GM21529 (cell line): ENCODE data around the gene FBN3.
"Not testable (repeated sequence)": the region's sequence is repeated elsewhere in the genome, so short reads cannot be mapped to it uniquely, and the experiment has no call there.

Experiments used
- ATAC-seq: cut with Tn5 transposase; IDR thresholded peaks from one replicate; pipeline ENCODE4 v1.9.1; 2021; ENCODE audit not compliant: unreplicated experiment

The FBN3 gene

DNA sequence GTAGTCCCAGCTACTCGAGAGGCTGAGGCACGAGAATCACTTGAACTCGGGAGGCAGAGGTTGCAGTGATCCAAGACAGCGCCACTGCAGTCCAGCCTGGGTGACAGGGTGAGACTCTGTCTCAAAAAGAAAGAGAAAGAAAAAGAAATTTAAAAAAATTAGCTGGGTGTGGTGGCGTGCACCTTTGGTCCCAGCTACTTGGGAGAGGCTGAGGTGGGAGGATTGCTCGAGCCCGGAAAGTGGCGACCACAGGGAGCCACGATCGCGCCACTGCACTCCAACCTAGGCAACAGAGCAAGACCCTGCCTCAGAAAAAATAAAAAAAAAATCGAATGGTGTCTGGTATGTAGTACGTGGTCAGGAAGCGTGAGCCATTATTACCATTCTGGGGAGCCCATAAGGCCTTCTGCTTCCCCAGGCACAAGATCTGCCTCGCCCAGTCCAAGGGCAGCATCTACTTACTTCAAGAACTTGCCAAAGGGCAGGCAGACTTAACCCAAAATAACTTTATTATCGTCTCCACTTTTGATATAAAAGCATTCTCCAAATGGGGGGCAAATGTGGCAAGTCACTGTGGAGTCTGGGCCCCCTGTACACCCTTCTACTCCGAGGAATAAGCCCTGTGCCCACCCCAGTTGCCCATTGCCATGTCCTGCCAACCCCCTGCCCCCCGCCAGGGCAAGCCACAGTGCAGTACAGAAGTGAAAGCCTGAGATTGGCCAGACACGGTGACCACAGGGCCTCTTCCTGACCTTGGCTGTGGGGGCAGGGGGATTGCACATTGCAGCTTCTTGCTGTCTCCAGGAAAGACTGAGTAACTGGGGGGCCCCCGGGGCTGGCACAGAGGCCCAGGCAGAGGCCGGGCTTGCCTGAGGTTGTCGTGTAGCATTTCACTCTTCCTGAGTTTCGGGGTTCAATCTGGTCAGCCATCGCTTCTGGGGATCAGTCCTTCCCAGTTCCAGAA lies 84.2 kb downstream of the FBN3 start:
- no peak for ATAC-seq

- no peak for ATAC-seq
Observed at GRCh38 chr19:8057545-8058270, 91.7 kb downstream of the FBN3 start.

- ATAC-seq, result no peak
Observed at GRCh38 chr19:8056533-8056932, 92.9 kb downstream of the FBN3 start.

DNA sequence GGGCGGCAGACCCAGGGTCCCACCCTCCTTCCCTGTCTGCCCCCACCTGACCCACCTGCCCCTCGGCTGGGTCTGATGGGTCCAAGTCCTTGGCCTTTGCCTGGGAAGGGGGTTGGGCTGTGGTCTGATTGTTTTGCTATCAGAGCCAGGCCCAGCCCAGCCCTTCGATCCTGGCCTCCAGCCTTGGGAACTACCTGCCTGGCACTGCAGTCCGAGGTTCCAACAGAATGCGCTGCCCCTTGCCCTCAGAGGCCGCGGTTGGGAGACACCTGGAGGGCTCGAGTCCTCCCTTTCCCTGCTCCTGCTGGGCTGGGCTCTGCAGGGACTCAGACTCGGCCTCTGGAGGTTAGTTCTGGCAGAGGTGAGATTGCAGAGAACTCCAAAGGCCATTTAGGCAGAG lies 95.2 kb downstream of the FBN3 start:
- ATAC-seq, result no peak

DNA sequence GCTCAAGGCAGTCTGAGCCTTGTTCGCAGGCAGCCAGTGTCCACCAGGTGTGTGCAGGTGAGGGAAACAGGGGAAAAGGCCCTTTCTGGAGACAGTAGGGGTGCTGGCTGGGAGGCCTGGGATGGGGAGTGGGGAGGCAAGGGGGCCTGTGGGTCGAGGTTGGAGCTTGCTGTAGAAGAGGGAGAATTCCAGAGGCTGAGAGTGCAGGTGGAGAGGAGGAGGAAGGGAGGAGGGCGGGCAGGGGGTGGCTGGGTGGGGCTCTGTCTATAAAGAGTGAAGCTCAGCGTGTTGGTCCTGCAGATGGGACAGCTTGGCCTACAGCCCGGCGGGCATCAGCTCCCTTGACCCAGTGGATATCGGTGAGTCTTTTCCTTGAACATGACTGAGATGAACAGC lies 96.9 kb downstream of the FBN3 start, which contains the start of gene CCL25:
Gene CCL25 (plus strand): TSS at position 297 of the 396 bp plus-strand sequence. CDS start 290 bp downstream, outside the sequence.
- ATAC-seq, result no peak

GRCh38 chr19:8050274-8051096 lies 98.9 kb downstream of the FBN3 start:
- peak; percentile 75 for ATAC-seq

- ATAC-seq, result no peak
Observed at GRCh38 chr19:8046569-8047165, 102.7 kb downstream of the FBN3 start.

- no peak for ATAC-seq
Observed at GRCh38 chr19:8045872-8046568, 103.4 kb downstream of the FBN3 start.

GRCh38 chr19:8044018-8044417 lies 105.4 kb downstream of the FBN3 start:
- ATAC-seq, result no peak

GRCh38 chr19:8042900-8043299 lies 106.5 kb downstream of the FBN3 start:
- no peak for ATAC-seq

DNA sequence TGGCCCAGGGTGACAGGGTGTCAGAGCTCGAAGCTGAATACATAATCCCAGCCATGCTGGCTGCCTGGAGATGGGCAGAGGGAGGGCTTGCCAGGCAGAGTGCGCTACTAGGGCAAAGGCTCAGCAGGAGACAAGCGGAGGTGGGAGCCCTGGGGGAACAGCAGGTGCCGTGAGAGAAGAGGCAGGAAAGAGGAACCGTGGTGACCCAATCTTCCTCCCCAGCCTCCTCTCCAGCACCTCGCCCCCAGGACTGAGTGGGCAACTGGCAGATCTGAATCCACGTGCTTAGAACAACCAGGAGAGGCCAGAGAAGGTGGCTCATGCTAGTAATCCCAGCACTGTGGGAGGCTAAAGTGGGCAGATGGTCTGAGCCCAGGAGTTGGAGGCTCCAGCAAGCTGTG lies 107.9 kb downstream of the FBN3 start:
- no peak for ATAC-seq

GRCh38 chr19:8039231-8039630 lies 110.2 kb downstream of the FBN3 start:
- no peak for ATAC-seq

GRCh38 chr19:8038815-8039214 lies 110.6 kb downstream of the FBN3 start:
- no peak for ATAC-seq

DNA sequence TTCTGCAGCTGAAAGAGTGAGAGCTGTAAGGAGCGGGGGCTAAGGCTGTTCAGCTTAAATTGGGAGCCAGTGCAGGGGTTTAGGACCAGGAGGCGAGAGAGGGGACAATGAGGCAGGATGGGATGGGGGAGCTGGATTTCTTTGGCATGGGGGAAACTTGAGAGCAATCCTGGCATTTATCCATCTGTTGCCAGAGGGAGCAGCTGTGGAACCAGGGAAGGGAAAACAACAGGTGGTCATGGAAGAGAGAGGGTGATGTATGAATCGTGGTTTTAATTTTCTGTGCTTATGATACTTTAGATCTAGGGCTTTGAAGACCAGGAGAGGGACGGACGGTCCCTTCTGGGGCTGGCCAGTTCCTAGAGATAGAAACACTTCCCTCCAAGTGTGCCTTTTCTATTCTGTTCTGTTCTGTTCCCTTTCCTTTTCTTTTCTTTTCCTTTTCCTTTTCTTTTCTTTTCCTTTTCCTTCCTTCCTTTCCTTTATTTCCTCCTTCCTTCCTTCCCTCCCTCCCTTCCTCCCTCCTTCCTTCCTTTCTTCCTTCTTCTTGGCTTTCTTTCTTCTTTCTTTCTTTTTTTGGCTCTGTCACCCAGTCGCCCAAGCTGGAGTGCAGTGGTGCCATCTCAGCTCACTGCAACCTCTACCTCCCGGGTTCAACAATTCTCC lies 112.8 kb downstream of the FBN3 start:
- no peak for ATAC-seq

DNA sequence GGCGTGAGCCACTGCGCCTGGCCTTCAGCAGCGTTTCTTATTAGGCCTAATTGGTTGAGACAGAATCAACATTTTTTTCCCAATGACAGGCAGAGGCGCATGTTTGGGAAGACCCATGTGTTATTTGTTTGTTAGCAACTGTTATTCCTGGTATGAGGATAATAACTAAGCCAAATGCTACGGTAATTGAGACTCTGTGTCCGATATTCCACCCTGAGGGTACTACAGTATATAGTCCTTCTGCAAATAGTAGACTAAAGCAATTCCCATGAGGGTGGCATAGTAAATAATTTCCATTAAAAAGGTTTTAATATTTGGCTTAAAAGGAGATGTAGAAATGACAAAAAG lies 115.2 kb downstream of the FBN3 start:
- no peak for ATAC-seq

GRCh38 chr19:8033287-8034177 lies 115.9 kb downstream of the FBN3 start:
- not testable (repeated sequence) for ATAC-seq

- no peak for ATAC-seq
Observed at GRCh38 chr19:8030960-8031359, 118.4 kb downstream of the FBN3 start.

GRCh38 chr19:8028951-8029491 lies 120.4 kb downstream of the FBN3 start:
- ATAC-seq, result no peak
